NOMO-1 (cell line): ENCODE data around the gene SIRT5.

Experiments used
- DNase-seq, 2 experiments: peaks; one replicate each; lab custom pipeline; 2025; ENCODE audit not compliant: unreplicated experiment in 2 of 2; lab: John Stamatoyannopoulos, UW

The SIRT5 gene

DNA sequence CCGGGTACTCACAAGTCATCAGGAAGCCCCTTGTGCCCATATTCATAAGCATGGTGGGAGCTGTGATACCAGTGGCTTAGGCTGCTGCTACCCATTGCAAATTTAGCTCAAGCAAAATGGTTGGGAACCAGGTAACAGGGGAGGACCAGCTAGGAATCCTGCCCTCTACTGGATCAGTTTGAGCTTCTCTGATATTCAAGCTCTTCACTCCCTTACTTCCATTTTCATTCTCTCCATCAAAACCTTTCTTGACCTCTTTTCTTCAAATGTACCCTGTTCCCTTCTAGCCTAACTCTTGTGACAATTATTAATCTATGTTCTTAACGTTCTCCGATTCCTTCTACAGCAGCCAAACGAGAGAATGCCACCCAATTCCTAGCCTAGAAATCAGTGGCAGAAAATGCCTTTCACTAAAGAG lies 50.5 kb downstream of the SIRT5 start:
- DNase-seq: peak; percentile 8 to 48

DNA sequence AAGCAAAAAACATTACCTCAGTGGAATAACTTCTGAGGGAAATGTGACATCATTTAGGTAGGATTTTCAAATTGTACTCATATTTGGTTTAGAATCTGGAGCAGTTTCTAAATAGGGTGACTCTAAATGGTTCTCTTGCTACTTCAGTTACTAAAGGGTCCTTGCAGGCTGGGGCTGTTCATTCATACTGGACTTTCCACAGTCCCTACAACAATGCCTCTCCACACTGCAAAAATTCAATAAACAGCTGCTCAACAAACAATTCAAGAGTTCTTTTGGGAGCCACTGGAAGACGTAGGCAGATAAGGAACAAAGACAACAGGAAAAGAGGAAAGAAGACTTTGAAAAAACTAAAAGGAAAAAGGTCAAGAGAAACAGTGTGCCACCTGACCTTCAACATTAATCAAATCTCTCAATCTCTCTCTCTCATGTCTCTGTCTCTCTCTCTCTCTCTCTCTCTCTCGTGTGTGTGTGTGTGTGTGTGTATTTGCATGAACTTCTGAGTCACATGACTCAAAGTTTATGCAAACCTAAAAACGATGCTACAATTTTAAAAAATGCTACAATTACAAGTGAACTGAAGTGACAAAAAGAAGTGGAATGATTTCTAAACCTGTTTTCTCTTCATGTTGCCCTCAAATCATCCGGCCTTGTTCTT lies 55.2 kb downstream of the SIRT5 start:
- DNase-seq: no peak

DNA sequence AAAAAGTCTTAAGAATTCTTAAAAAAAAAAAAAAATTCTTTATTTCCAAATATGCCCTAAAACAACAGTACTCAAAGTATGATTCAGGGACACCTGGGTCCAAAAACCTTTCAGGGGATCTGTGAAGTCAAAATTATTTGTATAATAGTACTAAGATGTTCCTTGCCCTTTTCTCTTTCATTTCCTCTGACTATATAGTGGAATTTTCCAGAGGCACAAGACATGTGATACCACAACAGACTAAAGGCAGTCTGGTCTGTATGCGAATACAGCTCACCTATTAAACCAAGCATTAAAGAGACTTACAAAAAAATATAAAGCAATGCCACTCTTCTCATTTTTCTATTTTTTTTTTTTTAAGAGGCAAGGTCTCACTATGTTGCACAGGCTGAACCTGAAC lies 56.1 kb downstream of the SIRT5 start:
- no peak for DNase-seq

DNA sequence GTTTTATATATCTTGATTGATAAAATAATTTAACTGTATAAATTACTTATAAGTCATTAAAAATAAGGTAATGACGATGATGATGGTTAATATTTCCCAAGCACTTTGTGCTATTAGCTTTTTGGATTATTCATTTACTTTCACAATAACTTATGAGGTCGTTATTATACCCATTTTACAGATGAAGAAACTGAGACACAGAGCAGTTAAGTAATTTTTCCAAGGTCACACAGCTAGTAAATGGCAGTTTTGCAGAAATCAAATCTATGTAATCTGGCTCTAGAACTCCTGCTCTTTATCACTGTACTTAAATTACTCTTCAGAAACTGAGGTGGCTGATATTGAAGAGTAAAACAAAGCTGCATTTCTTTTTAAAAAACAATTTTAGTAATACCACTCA lies 58.9 kb downstream of the SIRT5 start:
- no peak for DNase-seq

DNA sequence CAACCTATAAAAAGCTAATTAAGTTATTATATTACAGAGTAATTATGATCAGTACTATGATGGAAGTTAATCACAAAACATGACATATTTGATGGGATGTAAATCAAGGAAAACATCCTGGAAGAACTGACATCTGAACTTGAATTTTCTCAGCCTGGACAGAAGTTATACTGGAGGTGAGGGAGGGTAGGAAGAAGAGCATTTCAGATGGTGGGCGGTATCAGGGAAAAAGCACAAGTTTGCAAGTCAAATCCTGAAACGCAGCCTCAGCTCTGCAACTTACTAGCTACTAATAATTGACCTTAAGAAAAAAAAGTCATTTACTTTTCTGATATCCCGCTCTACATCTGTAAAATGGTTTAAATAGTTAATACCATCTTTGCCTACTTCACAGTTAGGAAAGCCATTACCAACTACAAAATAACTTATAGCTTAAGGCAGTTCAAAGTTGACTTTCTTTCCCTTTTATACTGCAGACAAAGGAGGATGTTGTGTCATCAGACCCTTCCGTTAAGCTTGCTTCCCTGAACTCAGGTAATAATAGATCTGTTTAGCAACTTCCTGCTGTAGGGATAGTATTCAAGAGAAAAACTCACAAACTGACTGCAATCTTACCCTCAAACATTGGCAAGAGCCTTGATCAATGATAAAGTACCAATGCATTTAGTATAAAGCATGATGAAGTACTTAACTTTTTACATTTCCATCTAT lies 61.7 kb downstream of the SIRT5 start:
- DNase-seq: peak in 1 of 2 experiments; percentile 75

DNA sequence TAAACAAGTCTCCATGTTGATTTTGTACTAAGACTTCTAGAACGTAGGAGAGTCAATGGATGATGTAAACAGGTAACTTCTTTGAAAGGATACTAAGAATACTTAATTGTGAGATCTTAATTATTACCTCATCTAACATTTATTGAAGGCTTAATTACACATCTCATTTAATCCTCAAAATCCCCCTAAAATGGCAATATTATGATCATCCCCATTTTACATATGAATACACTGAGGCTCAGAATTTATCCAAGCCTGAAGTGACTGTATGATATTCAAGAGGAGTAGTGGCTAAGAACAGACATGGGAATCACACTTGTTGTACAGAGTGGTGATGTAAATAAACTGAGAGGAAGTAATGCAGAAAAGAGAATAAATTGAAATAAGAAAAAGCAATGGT lies 63.6 kb downstream of the SIRT5 start:
- no peak for DNase-seq

DNA sequence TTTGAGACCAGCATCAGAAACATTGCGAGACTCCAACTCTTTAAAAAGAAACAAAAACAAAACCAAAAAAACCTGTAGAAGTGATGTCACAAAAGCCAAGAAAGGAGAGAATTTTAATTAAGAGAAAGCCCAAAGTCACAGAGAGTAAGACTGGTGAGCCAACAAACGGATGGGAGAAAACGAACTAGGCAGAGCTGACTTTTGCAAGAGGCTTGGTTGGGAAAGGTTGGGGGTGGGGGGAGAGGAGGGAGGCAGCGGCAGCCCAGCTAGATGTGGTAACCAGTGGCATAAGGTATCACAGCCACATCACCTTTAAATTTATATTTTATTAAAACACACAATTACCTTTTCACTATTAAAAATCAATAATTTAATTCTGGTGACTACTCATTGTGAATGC lies 64.2 kb downstream of the SIRT5 start:
- DNase-seq: peak; percentile 67 to 87

DNA sequence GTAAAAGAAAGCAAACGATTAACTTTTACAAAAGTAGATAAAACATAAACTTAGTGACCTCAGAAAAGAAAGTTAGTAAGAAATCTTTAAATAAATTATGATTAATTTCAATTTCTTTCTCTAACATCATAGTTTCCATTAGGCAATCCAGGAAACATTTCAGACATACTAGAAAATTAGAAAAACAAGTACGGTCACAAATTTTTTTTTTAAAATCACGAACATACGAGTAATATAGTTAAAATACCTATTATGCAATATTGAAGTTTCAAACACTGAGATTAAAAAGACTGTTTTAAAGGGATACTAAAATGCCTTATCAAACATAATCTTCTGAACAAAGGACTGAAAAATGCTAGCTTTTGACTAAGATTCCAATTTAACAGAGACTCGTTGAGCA lies 66.9 kb downstream of the SIRT5 start:
- DNase-seq: no peak

DNA sequence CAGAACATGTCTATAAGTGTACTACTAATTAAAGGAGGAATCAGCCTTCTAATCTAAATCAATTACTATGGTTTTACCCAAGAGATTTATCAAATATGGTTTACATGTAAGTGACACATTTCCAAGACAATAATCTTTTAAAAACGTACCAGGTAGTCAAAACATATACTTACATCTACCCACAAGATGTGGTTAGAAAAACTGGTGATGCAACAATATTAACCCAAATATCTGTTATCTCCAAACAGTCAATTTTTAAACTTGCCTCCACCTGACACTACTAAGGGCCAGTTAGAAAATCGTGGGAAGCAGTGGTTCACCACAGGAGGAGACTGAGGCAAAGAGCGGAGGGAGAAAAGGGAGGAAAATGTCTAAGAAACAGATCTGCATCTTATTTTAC lies 68.7 kb downstream of the SIRT5 start:
- no peak for DNase-seq

DNA sequence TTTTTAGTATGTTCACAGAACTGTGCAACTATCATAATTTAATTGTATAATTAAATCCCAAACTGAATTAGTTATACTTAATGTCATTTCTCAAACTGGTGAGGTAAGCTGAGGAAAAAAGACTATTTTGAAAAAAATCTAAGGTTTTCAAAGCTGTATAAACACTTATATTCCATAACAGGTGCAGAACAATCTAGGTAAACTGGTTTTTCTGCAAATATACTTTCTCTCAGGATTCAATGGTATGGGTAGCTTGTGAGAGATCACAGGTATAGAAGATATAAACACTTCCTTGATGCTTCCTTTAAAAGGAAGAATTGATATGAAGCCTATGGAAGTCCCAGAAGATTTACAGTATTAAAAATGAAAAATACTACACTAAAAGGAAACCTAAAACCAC lies 74.4 kb downstream of the SIRT5 start:
- no peak for DNase-seq

DNA sequence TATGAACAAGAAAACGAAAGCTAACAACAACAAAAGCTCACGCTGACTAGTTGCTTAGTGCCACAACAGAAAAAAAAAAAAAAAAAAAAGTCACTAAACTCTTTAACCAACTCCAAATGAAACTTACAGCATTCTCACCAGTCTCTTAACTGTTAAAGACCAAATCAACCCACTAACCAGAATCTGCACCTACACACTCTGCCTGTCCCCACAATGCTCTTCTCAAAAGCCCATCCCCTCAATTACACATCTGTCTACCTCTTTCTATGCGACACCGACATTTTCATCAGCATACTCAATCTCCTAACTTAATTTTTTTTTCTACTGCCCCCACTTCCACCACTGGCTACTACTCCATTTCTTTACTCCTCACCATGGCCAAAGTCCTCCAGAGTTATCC lies 75.0 kb downstream of the SIRT5 start:
- DNase-seq: no peak

DNA sequence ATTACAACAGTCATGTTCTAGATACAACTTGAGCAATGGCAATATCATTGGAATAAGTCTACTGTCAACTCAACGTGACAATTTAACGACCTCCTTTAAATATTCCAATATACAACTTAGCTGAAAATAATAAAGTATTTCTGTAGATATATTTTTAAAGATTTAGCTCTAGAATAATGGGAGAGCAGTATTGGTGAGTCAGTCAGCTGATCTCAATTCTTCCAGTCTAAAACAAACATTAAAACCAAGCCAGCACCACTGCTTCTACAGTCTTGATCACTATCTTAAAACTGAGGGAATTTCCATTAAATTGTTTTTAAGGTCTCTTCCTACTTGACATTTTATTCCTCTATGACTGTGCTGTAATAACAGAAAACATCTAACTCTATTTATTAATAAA lies 78.9 kb downstream of the SIRT5 start:
- DNase-seq: no peak

DNA sequence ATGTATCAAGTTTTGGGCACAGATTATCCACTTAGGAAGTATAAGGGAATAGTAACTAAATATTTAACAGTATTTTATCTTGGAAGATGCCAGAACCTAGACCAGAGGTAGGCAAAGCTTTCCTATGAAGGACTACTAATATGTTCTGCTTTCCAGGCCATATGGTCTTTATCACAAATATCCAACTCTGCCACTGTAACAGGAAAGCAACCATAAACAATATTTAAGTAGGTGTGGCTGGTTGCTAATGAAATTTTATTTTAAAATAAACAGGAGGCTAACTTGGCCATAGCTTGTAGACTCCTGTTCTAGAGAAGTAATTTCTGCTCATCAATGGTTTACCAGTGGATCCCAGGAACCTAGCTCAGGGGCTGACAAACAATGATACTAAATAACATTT lies 80.1 kb downstream of the SIRT5 start:
- no peak for DNase-seq

DNA sequence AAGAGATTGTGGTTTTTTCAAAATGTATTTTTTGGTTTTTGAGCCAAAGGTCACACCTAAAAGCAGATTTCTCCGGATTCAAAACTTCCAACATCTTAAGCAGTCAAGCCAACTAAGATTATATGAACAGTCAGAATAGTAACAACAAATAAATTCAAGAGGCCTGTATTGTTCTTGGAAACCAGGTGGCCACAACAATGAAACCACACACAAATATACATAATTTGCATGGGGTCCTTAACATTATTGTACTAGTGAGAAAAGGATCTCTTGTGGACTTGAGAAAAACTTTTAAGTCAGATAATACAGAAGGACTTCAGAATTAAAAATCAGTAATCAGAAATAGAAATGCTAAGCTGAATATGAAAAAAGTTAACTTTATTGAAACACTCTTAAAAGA lies 81.3 kb downstream of the SIRT5 start:
- DNase-seq: no peak

DNA sequence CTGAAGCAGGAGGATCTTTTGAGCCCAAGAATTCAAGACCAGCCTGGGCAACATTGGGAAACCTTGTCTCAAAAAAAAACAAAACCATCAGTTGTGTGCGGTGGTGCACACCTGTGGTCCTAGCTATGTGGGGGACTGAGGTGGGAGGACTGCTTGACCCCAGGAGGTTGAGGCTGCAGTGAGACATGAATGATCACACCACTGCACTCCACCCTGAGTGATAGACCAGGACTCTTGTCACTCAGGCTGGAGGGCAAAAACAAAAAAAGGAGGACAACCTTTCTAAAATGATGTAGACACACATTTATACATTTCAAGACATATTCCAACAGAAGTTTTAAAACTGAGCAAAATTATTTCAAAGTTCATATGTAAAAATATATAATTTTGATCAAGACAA lies 85.9 kb downstream of the SIRT5 start:
- no peak for DNase-seq

DNA sequence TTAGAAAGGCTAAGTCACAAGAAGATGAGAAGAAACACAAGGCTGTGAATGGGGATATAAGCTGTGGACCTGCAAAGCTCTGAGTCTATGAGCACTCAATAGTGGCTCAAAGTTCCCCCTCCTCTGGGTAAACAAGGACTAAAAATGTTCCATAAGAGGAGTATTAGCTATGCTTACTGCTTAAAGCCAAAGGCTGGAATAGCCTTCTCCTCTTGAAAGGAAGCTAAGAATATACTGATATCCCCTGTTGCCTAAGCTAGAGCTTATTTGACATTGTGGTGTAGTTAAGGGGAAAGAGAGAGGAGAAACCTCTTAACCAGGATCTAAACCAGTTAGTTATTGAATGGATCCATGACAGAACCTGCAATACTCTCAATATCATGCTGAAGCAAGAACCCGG lies 86.5 kb downstream of the SIRT5 start:
- DNase-seq: no peak

DNA sequence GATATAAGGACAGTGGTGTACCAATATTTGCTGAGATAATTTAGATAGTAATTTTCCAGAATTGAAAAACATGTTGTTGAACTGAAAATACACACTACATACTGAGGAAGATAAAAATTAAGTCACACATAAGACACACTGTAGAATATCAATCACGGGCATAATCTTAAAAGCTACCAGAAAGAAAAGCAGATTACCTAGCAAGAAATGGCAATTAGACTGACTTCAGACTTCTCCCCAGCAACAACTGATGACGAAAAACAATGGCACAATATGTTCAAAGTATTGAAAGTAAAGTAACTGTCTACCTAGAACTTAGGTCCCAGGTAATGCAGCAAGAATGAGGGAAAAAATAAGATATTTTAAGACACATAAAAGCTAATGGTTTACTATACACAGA lies 87.2 kb downstream of the SIRT5 start:
- DNase-seq: no peak

DNA sequence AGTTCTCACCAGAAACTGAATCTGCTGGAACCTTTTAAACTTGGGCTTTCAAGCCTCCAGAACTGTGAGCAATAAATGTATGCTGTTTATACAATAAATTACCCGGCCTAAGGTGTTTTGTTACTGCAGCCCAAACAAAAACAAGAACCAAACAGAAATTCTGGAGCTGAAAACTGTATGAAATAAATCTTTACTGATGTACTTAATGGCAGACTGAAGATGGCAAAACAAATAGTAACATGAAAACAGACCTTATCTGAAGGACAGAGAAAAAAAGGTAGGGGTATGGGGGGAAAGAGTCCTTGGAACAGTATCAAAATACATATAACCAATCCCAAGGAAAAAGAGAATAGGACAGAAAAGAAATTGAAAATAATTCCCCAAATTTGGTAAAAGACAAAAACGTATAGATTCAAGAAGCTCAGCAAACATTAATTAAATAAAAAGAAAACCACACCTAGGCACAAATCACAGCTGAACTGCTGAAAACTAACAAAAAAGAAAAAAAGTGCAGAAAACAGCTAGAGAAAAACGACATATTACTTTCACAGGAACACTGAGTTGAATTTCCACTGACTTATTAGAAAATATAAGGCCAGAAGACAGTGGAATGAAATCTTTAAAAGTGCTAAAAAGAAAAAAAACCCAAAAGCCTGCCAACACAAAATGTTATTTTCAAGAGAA lies 88.4 kb downstream of the SIRT5 start:
- DNase-seq: no peak

DNA sequence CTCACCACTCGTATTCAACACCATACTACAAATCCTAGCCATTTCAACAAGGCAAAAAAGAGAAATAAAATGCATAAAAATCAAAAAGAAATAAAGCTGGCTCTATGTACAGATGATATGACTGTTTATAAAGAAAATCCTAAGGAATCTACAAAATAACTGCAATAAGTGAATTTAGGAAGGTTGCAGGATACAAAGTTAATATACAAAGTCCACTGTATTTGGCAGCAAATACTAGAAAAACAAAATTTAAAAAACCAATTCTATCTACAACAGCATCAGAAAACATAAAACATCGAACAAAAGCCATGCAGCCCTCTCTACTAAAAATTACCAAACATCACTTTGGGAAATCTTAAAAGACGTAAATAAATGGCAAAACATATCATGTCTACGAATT lies 89.6 kb downstream of the SIRT5 start:
- no peak for DNase-seq
